HepG2 (cell line): Measurements from ENCODE around the gene S1PR2. TPM values are rescaled to one million over a fixed set of nuclear protein-coding genes. Genes with fewer than 3 reads are reported as not detected.

Source experiments
- CSRNP2 ChIP-seq: sonication (generic); formaldehyde crosslinking; conservative IDR thresholded peaks from 2 replicates; pipeline ENCODE4 v1.8.0; 2022; ENCODE audit warnings: low read depth, missing genetic modification reagents
- FIP1L1 ChIP-seq: fragments of 200-400 bp; formaldehyde crosslinking; IDR thresholded peaks from 2 replicates; pipeline ENCODE4 v1.6.1; 2018; ENCODE audit warnings: low read depth, mild to moderate bottlenecking, low read length, moderate library complexity, borderline replicate concordance; ENCODE audit not compliant: insufficient read depth
- HBP1 ChIP-seq: IDR thresholded peaks from 2 replicates; pipeline ENCODE4 v1.6.1; 2016; ENCODE audit warnings: low read depth, control low read depth
- HINFP ChIP-seq: sonication (generic); formaldehyde crosslinking; IDR thresholded peaks from 2 replicates; pipeline ENCODE4 v1.4.0; 2020; ENCODE audit warnings: low read depth, mild to moderate bottlenecking, missing genetic modification reagents
- IRF9 ChIP-seq: sonication (generic); formaldehyde crosslinking; IDR thresholded peaks from 2 replicates; pipeline ENCODE4 v1.8.0; 2022; ENCODE audit warnings: missing genetic modification reagents, mild to moderate bottlenecking, borderline replicate concordance
- NKX3-1 ChIP-seq: sonication (generic); formaldehyde crosslinking; IDR thresholded peaks from 2 replicates; pipeline ENCODE4 v1.5.0; 2020; ENCODE audit warnings: missing genetic modification reagents
- PATZ1 ChIP-seq: sonication (generic); formaldehyde crosslinking; IDR thresholded peaks from 2 replicates; pipeline ENCODE4 v1.4.0; 2020; ENCODE audit warnings: missing genetic modification reagents
- RFXAP ChIP-seq: sonication (generic); formaldehyde crosslinking; IDR thresholded peaks from 2 replicates; pipeline ENCODE4 v1.4.0; 2020; ENCODE audit warnings: missing genetic modification reagents, borderline replicate concordance
- ZBTB34 ChIP-seq: sonication (generic); formaldehyde crosslinking; IDR thresholded peaks from 2 replicates; pipeline ENCODE4 v1.8.0; 2022; ENCODE audit warnings: mild to moderate bottlenecking, missing genetic modification reagents
- ZMAT3 ChIP-seq: sonication (generic); formaldehyde crosslinking; conservative IDR thresholded peaks from 2 replicates; pipeline ENCODE4 v1.7.0; 2021; ENCODE audit warnings: missing genetic modification reagents
- ZNF205 ChIP-seq: IDR thresholded peaks from 2 replicates; pipeline ENCODE4 v1.6.1; 2018; ENCODE audit warnings: missing biosample characterization, missing genetic modification reagents
- ZNF367 ChIP-seq: sonication (generic); formaldehyde crosslinking; IDR thresholded peaks from 2 replicates; pipeline ENCODE4 v1.4.0; 2020; ENCODE audit warnings: missing genetic modification reagents, borderline replicate concordance
- ZNF570 ChIP-seq: sonication (generic); formaldehyde crosslinking; IDR thresholded peaks from 2 replicates; pipeline ENCODE4 v1.4.0; 2020; ENCODE audit warnings: mild to moderate bottlenecking, missing genetic modification reagents, borderline replicate concordance
- ZNF768 ChIP-seq: sonication (generic); formaldehyde crosslinking; IDR thresholded peaks from 2 replicates; pipeline ENCODE4 v1.4.0; 2020; ENCODE audit warnings: missing genetic modification reagents
- polyA plus RNA-seq, 8 experiments: library from polyadenylated mRNA; depleted of rRNA in 3 of 8; stranded (reverse) in 7 of 8; unstranded in 1 of 8; fragments of >200 nt; fragmentation: Illumina TruSeq in 4 of 8; extraction: Trizol in 4 of 8; gene quantifications; 2 replicates each; pipeline versions ENCODE4 v1.2.1 to v1.2.3, GENCODE V29; 2011 to 2016; ENCODE audit warnings: low read depth in 4 of 8, missing spikeins in 1 of 8, mixed read lengths in 1 of 8; ENCODE audit not compliant: insufficient read depth in 1 of 8
- total RNA-seq, 5 experiments: library from RNA; depleted of rRNA; stranded (reverse); fragments of >200 nt; fragmentation: Illumina TruSeq; extraction: Trizol; gene quantifications; 2 replicates each; pipeline ENCODE4 v1.2.3, GENCODE V29; 2016; ENCODE audit warnings: low read depth in 1 of 5

Gene S1PR2
- total and polyA plus RNA-seq, 2 of the 13 experiments (the other 11 are each of a cell fraction or from before 2014, with no cell fraction given): 0.91 to 1.3 TPM

GRCh38 chr19:10251792-10252694 is 20.9 kb upstream of the S1PR2 start, which contains the start of gene MRPL4 (continued):
- peak; percentile 24 for TF ChIP-seq PATZ1 (CRISPR knock-in tag)
- no peak for TF ChIP-seq ZNF205 (CRISPR knock-in tag)
- TF ChIP-seq CSRNP2: no peak
- TF ChIP-seq ZNF570 (CRISPR knock-in tag): no peak
- TF ChIP-seq HINFP (CRISPR knock-in tag): no peak
- TF ChIP-seq FIP1L1: no peak
- peak; percentile 62; the same call in 1 of the 2 replicates for TF ChIP-seq NKX3-1 (CRISPR knock-in tag)
- peak; percentile 90 for TF ChIP-seq RFXAP (CRISPR knock-in tag)
- 0 out of 2 replicates have a peak, but pooled peaks have one; percentile 43 for TF ChIP-seq ZBTB34 (CRISPR knock-in tag)
- TF ChIP-seq ZNF367: no peak; the same call in 1 of the 2 replicates
- peak; percentile 83 for TF ChIP-seq HBP1 (CRISPR knock-in tag)
- peak; percentile 72 for TF ChIP-seq ZNF768 (CRISPR knock-in tag)
- peak; percentile 87; the same call in 1 of the 2 replicates for TF ChIP-seq IRF9 (CRISPR knock-in tag)
- peak; percentile 92 for TF ChIP-seq ZMAT3 (CRISPR knock-in tag)
